ENCODE data around the gene STK11IP. TPM values are rescaled to one million over a fixed set of nuclear protein-coding genes. Genes with fewer than 3 reads are reported as not detected.

The STK11IP gene
- total RNA-seq, 1 donor from 2014 or later, result 25.7 TPM

DNA sequence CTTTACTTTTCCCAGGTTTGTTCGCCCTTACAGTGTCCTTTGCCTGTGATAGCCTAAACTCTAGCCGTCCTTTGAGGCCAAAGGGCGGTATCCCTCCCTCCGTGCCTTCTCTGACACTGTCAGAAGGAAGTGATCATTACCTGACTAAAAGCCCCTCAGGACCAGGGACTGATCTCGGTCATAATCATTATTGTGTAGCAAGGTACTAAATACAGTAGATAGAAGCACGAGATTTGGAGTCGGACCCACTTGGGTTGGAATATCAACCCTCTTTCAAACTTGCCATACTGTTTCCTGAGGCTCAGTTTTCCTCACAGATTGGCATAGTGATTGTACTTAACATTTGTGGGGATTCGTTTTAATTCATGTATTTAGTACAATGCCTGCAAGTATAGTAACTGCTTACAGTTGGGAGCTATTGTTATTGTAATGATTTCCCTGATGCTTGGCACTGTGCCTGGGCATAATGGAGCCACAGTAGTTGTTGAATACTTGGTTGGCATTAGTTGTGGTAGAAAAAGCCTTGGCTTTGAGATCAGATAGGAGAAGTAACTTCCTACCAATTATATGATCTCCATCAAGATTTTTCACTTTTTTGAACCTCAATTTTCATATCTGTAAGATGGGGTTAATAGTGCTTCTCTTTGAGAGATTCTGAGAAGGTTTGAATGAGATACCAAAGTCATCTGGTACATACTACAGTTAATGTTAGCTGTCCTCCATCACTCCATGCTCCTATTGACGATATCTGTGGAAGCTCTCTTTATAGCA lies 836 bp downstream of the STK11IP start:
- peaks cover 10% of the 10 kb centered on the region for H3K4me1 ChIP-seq
- ATAC-seq, result no peak
- intact Hi-C loops (cut with DNase I), result no loop called here
- DNase-seq, result no peak
- TF ChIP-seq, protein P1, sequence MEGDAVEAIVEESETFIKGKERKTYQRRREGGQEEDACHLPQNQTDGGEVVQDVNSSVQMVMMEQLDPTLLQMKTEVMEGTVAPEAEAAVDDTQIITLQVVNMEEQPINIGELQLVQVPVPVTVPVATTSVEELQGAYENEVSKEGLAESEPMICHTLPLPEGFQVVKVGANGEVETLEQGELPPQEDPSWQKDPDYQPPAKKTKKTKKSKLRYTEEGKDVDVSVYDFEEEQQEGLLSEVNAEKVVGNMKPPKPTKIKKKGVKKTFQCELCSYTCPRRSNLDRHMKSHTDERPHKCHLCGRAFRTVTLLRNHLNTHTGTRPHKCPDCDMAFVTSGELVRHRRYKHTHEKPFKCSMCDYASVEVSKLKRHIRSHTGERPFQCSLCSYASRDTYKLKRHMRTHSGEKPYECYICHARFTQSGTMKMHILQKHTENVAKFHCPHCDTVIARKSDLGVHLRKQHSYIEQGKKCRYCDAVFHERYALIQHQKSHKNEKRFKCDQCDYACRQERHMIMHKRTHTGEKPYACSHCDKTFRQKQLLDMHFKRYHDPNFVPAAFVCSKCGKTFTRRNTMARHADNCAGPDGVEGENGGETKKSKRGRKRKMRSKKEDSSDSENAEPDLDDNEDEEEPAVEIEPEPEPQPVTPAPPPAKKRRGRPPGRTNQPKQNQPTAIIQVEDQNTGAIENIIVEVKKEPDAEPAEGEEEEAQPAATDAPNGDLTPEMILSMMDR (IDR thresholded peaks at IDR 0.05), result no peak
- H3K9me3 ChIP-seq, result no peaks in the 10 kb centered on the region
- H3K27me3 ChIP-seq, result no peaks in the 10 kb centered on the region
- H3K27ac ChIP-seq, result peak overlapping the region; percentile 93
- H3K36me3 ChIP-seq, result peaks cover 22% of the 10 kb centered on the region
- peak overlapping the region; percentile 73 for H3K4me3 ChIP-seq

DNA sequence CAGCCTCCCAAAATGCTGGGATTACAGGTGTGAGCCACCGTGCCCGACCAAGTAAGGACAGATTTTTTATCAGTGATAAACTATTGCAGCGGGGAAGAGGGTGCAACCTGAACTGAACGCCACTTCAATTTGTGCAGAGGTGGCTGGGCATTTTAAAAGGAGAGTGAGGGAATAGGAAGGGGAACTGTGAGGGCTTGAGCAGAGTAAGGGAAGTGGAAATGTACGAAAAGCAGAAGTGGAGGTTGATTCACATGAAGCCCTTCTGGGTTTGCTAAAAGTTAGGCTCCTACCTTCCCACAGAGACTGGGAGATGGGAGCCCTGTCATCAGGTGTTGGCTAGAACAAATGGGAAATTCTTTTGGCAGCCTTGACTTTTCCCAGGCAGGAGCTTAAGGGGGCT lies 6.1 kb downstream of the STK11IP start:
- DNase-seq (no peak), ATAC-seq (peak; percentile 70)
- H3K36me3 ChIP-seq, result peaks cover 52% of the 10 kb centered on the region
- H3K27me3 ChIP-seq, result no peaks in the 10 kb centered on the region
- intact Hi-C loops (cut with DNase I), result no loop called here
- TF ChIP-seq, protein P1 (IDR thresholded peaks at IDR 0.05), result no peak
- no peak overlapping the region for H3K4me3 ChIP-seq
- no peaks in the 10 kb centered on the region for H3K9me3 ChIP-seq
- no peak overlapping the region for H3K27ac ChIP-seq
- H3K4me1 ChIP-seq, result peaks cover 4% of the 10 kb centered on the region

DNA sequence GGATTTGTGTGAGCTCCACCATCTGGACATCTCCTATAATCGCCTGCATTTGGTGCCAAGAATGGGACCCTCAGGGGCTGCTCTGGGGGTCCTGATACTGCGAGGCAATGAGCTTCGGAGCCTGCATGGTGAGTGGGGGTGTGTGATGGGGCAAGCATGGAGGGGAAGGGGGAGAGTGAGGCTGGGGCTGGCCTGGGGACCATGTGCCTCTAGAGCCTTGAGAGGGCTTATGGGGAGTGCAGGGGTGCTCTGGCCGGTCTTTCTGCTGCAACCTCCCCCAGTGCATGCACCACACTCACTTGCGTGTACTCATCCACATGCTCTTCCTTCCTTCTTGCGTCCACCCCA lies 7.9 kb downstream of the STK11IP start:
- H3K27me3 ChIP-seq, result no peaks in the 10 kb centered on the region
- no peak for ATAC-seq
- peaks cover 60% of the 10 kb centered on the region for H3K36me3 ChIP-seq
- no peak overlapping the region for H3K27ac ChIP-seq
- H3K9me3 ChIP-seq, result no peaks in the 10 kb centered on the region
- intact Hi-C loops (cut with DNase I), result no loop called here
- TF ChIP-seq, protein P1 (IDR thresholded peaks at IDR 0.05), result no peak
- H3K4me3 ChIP-seq, result no peak overlapping the region
- DNase-seq, result no peak
- H3K4me1 ChIP-seq, result no peaks in the 10 kb centered on the region

DNA sequence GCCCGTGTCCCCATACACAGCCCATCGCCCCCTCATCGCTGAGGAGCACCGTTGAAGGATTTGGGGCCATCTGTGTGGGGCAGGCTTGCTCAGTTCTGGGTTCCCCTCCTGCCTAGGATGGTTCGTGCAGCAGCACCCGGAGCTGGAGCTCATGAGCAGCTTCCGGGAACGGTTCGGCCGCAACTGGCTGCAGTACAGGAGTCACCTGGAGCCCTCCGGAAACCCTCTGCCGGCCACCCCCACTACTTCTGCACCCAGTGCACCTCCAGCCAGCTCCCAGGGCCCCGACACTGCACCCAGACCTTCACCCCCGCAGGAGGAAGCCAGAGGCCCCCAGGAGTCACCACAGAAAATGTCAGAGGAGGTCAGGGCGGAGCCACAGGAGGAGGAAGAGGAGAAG lies 10.3 kb downstream of the STK11IP start:
- no peak for DNase-seq

DNA sequence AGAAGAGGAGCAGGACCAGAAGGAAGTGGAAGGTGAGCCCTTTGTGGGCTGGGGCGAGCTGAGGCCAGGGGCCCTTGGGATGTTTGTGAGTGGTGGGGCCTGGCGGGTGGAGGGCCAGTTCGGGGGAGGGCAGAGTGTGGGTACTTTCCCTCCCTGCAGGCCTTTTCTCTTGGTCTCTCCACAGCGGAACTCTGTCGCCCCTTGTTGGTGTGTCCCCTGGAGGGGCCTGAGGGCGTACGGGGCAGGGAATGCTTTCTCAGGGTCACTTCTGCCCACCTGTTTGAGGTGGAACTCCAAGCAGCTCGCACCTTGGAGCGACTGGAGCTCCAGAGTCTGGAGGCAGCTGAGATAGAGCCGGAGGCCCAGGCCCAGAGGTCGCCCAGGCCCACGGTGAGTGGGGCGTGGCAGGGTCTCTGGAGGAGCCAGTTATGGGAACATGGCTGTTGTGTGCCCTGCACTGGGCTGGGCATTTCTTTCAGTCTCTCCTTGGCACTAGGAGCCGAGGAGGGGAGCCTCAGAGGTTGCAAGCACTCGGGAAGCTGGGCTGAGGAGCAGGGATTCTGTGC lies 10.8 kb downstream of the STK11IP start:
- TF ChIP-seq, protein P1 (IDR thresholded peaks at IDR 0.05), result no peak
- ATAC-seq (no peak), DNase-seq (no peak)
- Histone ChIP-seq H3K9me3 (no peaks in the 10 kb centered on the region), H3K4me3 (no peak overlapping the region), H3K27me3 (no peaks in the 10 kb centered on the region), H3K27ac (no peak overlapping the region), H3K4me1 (no peaks in the 10 kb centered on the region), H3K36me3 (peaks cover 38% of the 10 kb centered on the region)
- intact Hi-C loops (cut with DNase I), result no loop called here

More for the DNA sequence above, 10.3 kb downstream of the STK11IP start:
- ATAC-seq, result no peak
- no peaks in the 10 kb centered on the region for H3K9me3 ChIP-seq
- H3K36me3 ChIP-seq, result peaks cover 42% of the 10 kb centered on the region
- H3K4me1 ChIP-seq, result no peaks in the 10 kb centered on the region
- intact Hi-C loops (cut with DNase I), result no loop called here
- TF ChIP-seq, protein P1 (IDR thresholded peaks at IDR 0.05), result no peak
- no peak overlapping the region for H3K4me3 ChIP-seq
- no peaks in the 10 kb centered on the region for H3K27me3 ChIP-seq
- H3K27ac ChIP-seq, result no peak overlapping the region

Data from upper lobe of right lung (tissue), 1 donor.